H1 (cell line): ENCODE results near the gene ASXL2. TPM values are rescaled to one million over a fixed set of nuclear protein-coding genes. Genes with fewer than 3 reads are reported as not detected.

Source experiments
- CTCF ChIA-PET: fragments of 300-600 bp; sonication (Branson Sonifier 250); formaldehyde crosslinking; loops from one replicate; lab custom pipeline; 2021; ENCODE audit not compliant: partially characterized antibody; lab: Charles Lee
- POLR2A ChIA-PET: fragments of 300-600 bp; sonication (Branson Sonifier 250); formaldehyde crosslinking; loops from one replicate; lab custom pipeline; 2021; ENCODE audit warnings: inconsistent platforms; ENCODE audit not compliant: partially characterized antibody; lab: Charles Lee
- DNase-seq, 2 experiments: peaks; one replicate each; pipeline versions ENCODE4 v3.0.0 to v3.0.0-alpha.2; 2010 to 2022; ENCODE audit warnings: low spot score in 2 of 2, low read depth in 1 of 2, mixed read lengths in 1 of 2
- FAIRE-seq: peaks from 2 replicates; lab custom pipeline; 2011; peaks lifted over from hg19 to GRCh38; lab: Jason Lieb, UNC
- H2AFZ ChIP-seq: 2 replicates; pipeline ENCODE4 v1.8.1; 2012; ENCODE audit warnings: low read length, inconsistent platforms
- H2AK5ac ChIP-seq: 2 replicates; pipeline ENCODE4 v1.6.1; 2013; ENCODE audit warnings: low read depth, low read length
- H2BK120ac ChIP-seq: replicated peaks from 2 replicates; pipeline ENCODE3; 2013; ENCODE audit warnings: low read depth, low read length, inconsistent platforms
- H2BK12ac ChIP-seq: 2 replicates; pipeline ENCODE4 v1.6.1; 2013; ENCODE audit warnings: low read depth, low read length
- H2BK15ac ChIP-seq: 2 replicates; pipeline ENCODE4 v1.6.1; 2013; ENCODE audit warnings: low read length
- H2BK20ac ChIP-seq: 2 replicates; pipeline ENCODE4 v1.6.1; 2013; ENCODE audit warnings: low read length
- H2BK5ac ChIP-seq: 2 replicates; pipeline ENCODE4 v1.6.1; 2013; ENCODE audit warnings: low read depth, low read length
- H3K14ac ChIP-seq: 2 replicates; pipeline ENCODE4 v1.6.1; 2013; ENCODE audit warnings: inconsistent platforms; ENCODE audit not compliant: insufficient read length
- H3K18ac ChIP-seq: 2 replicates; pipeline ENCODE4 v1.6.1; 2013; ENCODE audit warnings: low read length; ENCODE audit errors: extremely low read depth
- H3K23ac ChIP-seq: 2 replicates; pipeline ENCODE4 v1.6.1; 2013; ENCODE audit warnings: inconsistent platforms; ENCODE audit not compliant: insufficient read length
- H3K23me2 ChIP-seq: 2 replicates; pipeline ENCODE4 v1.6.1; 2013; ENCODE audit warnings: low read depth, low read length
- H3K27ac ChIP-seq: 2 replicates; pipeline ENCODE4 v1.6.1; 2011; ENCODE audit warnings: low read depth, low read length, inconsistent platforms
- H3K27me3 ChIP-seq, 4 experiments: replicated peaks in 1 of 4; 1 replicate in 1 of 4; 2 replicates in 3 of 4; pipeline versions ENCODE4 v1.6.1 to v1.8.1; 2011 to 2013; ENCODE audit warnings: low read length in 3 of 4, mild to moderate bottlenecking in 3 of 4, inconsistent platforms in 2 of 4, mixed read lengths in 2 of 4, moderate library complexity in 1 of 4; ENCODE audit not compliant: control insufficient read depth in 3 of 4, insufficient read depth in 3 of 4; ENCODE audit errors: extremely low read depth in 1 of 4
- H3K36me3 ChIP-seq, 4 experiments: 2 replicates each; pipeline versions ENCODE4 v1.6.1 to v1.8.1; 2011 to 2013; ENCODE audit warnings: mild to moderate bottlenecking in 4 of 4, low read length in 3 of 4, moderate library complexity in 2 of 4, control low read depth in 1 of 4, inconsistent platforms in 1 of 4; ENCODE audit not compliant: insufficient read depth in 4 of 4, control insufficient read depth in 2 of 4
- H3K4ac ChIP-seq: replicated peaks from 2 replicates; pipeline ENCODE3; 2013; ENCODE audit warnings: low read length, low read depth, mixed read lengths, inconsistent platforms; ENCODE audit not compliant: insufficient read length
- H3K4me1 ChIP-seq, 4 experiments: replicated peaks in 1 of 4; 1 replicate in 1 of 4; 2 replicates in 3 of 4; pipeline versions ENCODE4 v1.6.1 to v1.8.1; 2011 to 2013; ENCODE audit warnings: low read length in 3 of 4, inconsistent platforms in 2 of 4, mixed read lengths in 1 of 4; ENCODE audit not compliant: insufficient read depth in 4 of 4, control insufficient read depth in 3 of 4
- H3K4me2 ChIP-seq, 2 experiments: 2 replicates each; pipeline versions ENCODE4 v1.6.1 to v1.8.1; 2011 to 2013; ENCODE audit warnings: low read depth in 2 of 2, low read length in 2 of 2, control low read depth in 1 of 2, inconsistent platforms in 1 of 2, mild to moderate bottlenecking in 1 of 2; ENCODE audit not compliant: insufficient read depth in 1 of 2
- H3K4me3 ChIP-seq, 4 experiments: fragments of 200-600, 300-600 bp in 1 of 4; sonication (generic), shearing (Covaris generic), sonication (Bioruptor Twin) in 1 of 4; 2 replicates each; pipeline versions ENCODE4 v1.5.1 to v1.8.1; 2011 to 2016; ENCODE audit warnings: low read length in 4 of 4, low read depth in 3 of 4, control low read depth in 2 of 4, inconsistent platforms in 2 of 4, mild to moderate bottlenecking in 2 of 4, mixed read lengths in 1 of 4, moderate library complexity in 1 of 4; ENCODE audit not compliant: insufficient read depth in 2 of 4; ENCODE audit errors: extremely low read depth in 1 of 4
- H3K56ac ChIP-seq: replicated peaks from 2 replicates; pipeline ENCODE3; 2013; ENCODE audit warnings: low read depth, mild to moderate bottlenecking, mixed read lengths, low read length, inconsistent platforms; ENCODE audit not compliant: insufficient read length
- H3K79me1 ChIP-seq: 2 replicates; pipeline ENCODE4 v1.6.1; 2013; ENCODE audit warnings: low read depth, low read length, control low read depth
- H3K79me2 ChIP-seq, 2 experiments: 2 replicates each; pipeline versions ENCODE4 v1.6.1 to v1.8.1; 2012 to 2013; ENCODE audit warnings: low read length in 2 of 2, mild to moderate bottlenecking in 2 of 2, inconsistent platforms in 1 of 2; ENCODE audit not compliant: insufficient read depth in 2 of 2, control insufficient read depth in 1 of 2
- H3K9ac ChIP-seq, 4 experiments: replicated peaks in 1 of 4; 1 replicate in 1 of 4; 2 replicates in 3 of 4; pipeline versions ENCODE4 v1.6.1 to v1.8.1; 2011 to 2013; ENCODE audit warnings: low read depth in 3 of 4, low read length in 3 of 4, control low read depth in 2 of 4, mild to moderate bottlenecking in 2 of 4, moderate library complexity in 2 of 4, inconsistent platforms in 1 of 4; ENCODE audit errors: extremely low read depth in 1 of 4
- H3K9me3 ChIP-seq, 2 experiments: 2 replicates each; pipeline versions ENCODE4 v1.6.1 to v1.8.1; 2012 to 2013; ENCODE audit warnings: mild to moderate bottlenecking in 2 of 2, moderate library complexity in 2 of 2, control low read depth in 1 of 2, inconsistent platforms in 1 of 2, low read depth in 1 of 2, low read length in 1 of 2, mixed read lengths in 1 of 2; ENCODE audit not compliant: insufficient read depth in 2 of 2
- H4K20me1 ChIP-seq, 2 experiments: replicated peaks in 1 of 2; 2 replicates each; pipeline versions ENCODE3 to v1.8.1; 2011 to 2013; ENCODE audit warnings: inconsistent platforms in 2 of 2, low read length in 2 of 2, mild to moderate bottlenecking in 1 of 2; ENCODE audit not compliant: insufficient read depth in 2 of 2, control insufficient read depth in 1 of 2
- H4K5ac ChIP-seq: 2 replicates; pipeline ENCODE4 v1.6.1; 2013; ENCODE audit warnings: low read length, low read depth, mixed read lengths, inconsistent platforms; ENCODE audit not compliant: insufficient read length
- H4K8ac ChIP-seq: 2 replicates; pipeline ENCODE4 v1.8.0; 2013; ENCODE audit warnings: mild to moderate bottlenecking, moderate library complexity, low read length, inconsistent platforms; ENCODE audit not compliant: insufficient read depth; ENCODE audit errors: extremely low read depth
- H4K91ac ChIP-seq: replicated peaks from 2 replicates; pipeline ENCODE3; 2013; ENCODE audit warnings: low read length, mixed read lengths, inconsistent platforms; ENCODE audit not compliant: insufficient read length
- BCL11A ChIP-seq, 2 experiments: IDR thresholded peaks; one replicate each; pipeline ENCODE4 v1.6.1; 2011; ENCODE audit warnings: low read depth in 2 of 2, low read length in 2 of 2, mild to moderate bottlenecking in 2 of 2
- EGR1 ChIP-seq: IDR thresholded peaks from 2 replicates; pipeline ENCODE4 v1.6.1; 2011; ENCODE audit warnings: low read depth, low read length, borderline replicate concordance
- JUN ChIP-seq: IDR thresholded peaks from 2 replicates; pipeline ENCODE4 v1.6.1; 2011; ENCODE audit warnings: low read depth, mild to moderate bottlenecking, improper control_type of control experiment, low read length
- KDM5A ChIP-seq: fragments of 200-600 bp; IDR thresholded peaks from 2 replicates; pipeline ENCODE4 v1.7.1; 2012; ENCODE audit warnings: mild to moderate bottlenecking, low read length, inconsistent platforms, mixed read lengths
- POU5F1 ChIP-seq: IDR thresholded peaks from 2 replicates; pipeline ENCODE4 v1.6.1; 2011; ENCODE audit warnings: low read depth, mild to moderate bottlenecking, low read length, moderate library complexity
- RAD21 ChIP-seq, 2 experiments: IDR thresholded peaks in 1 of 2; conservative IDR thresholded peaks in 1 of 2; 2 replicates each; pipeline ENCODE4 v1.6.1; 2011; ENCODE audit warnings: low read depth in 2 of 2, low read length in 2 of 2, improper control_type of control experiment in 1 of 2, inconsistent platforms in 1 of 2, mild to moderate bottlenecking in 1 of 2, moderate library complexity in 1 of 2
- RXRA ChIP-seq: IDR thresholded peaks from 2 replicates; pipeline ENCODE4 v1.6.1; 2011; ENCODE audit warnings: low read depth, mild to moderate bottlenecking, low read length, moderate library complexity; ENCODE audit not compliant: insufficient read depth
- SIX5 ChIP-seq: IDR thresholded peaks from 2 replicates; pipeline ENCODE4 v1.6.1; 2011; ENCODE audit warnings: mild to moderate bottlenecking, low read depth, low read length
- SP1 ChIP-seq: IDR thresholded peaks from 2 replicates; pipeline ENCODE4 v1.6.1; 2011; ENCODE audit warnings: low read depth, low read length
- TAF1 ChIP-seq: IDR thresholded peaks from 2 replicates; pipeline ENCODE4 v1.6.1; 2011; ENCODE audit warnings: mild to moderate bottlenecking, low read depth, low read length
- TCF12 ChIP-seq: IDR thresholded peaks from 2 replicates; pipeline ENCODE4 v1.6.1; 2011; ENCODE audit warnings: low read depth, mild to moderate bottlenecking, low read length
- WGBS, 2 experiments: shearing (Covaris generic) in 1 of 2; methylation state at CpG; one replicate each; pipeline versions ENCODE4 v1.1.6 to v1.1.7; 2013 to 2015; ENCODE audit warnings: low lambda C conversion rate in 2 of 2, mixed read lengths in 2 of 2, inconsistent platforms in 1 of 2, low coverage in 1 of 2, missing lambda C conversion rate in 1 of 2; ENCODE audit not compliant: insufficient replicate concordance in 2 of 2, insufficient coverage in 1 of 2, insufficient read length in 1 of 2; ENCODE audit errors: extremely low coverage in 1 of 2, missing lambda C conversion rate in 1 of 2; 5-methylcytosine and 5-hydroxymethylcytosine counted together
- polyA plus RNA-seq, 7 experiments: library from polyadenylated mRNA; depleted of rRNA in 3 of 7; stranded (reverse) in 5 of 7; unstranded in 2 of 7; fragments of >200 nt in 5 of 7; fragments of 200-250 nt in 2 of 7; gene quantifications; 1 replicate in 5 of 7; 2 replicates in 1 of 7; 4 replicates in 1 of 7; pipeline versions ENCODE4 v1.2.1 to v1.2.3, GENCODE V29; 2011 to 2013; ENCODE audit warnings: missing spikeins in 2 of 7, mixed read lengths in 2 of 7
- total RNA-seq: library from RNA; stranded (reverse); fragmentation: NEBNext Ultra II Directional; extraction: Animal tissue kit (Norgen Biotek cat#: 25700); gene quantifications from 2 replicates; pipeline ENCODE4 v1.2.1, GENCODE V29; 2021
- TF ChIP-seq, protein P1 (sequence below): IDR thresholded peaks from 2 replicates; pipeline ENCODE4 v1.6.1; 2012; ENCODE audit warnings: low read length, inconsistent platforms
- TF ChIP-seq, protein P2 (sequence below): IDR thresholded peaks from 2 replicates; pipeline ENCODE4 v1.6.1; 2012; ENCODE audit warnings: inconsistent platforms

ASXL2 gene
- total and polyA plus RNA-seq, 2 of the 8 experiments (the other 6 are each of a cell fraction or from before 2014, with no cell fraction given): 7.2 to 41.3 TPM

DNA sequence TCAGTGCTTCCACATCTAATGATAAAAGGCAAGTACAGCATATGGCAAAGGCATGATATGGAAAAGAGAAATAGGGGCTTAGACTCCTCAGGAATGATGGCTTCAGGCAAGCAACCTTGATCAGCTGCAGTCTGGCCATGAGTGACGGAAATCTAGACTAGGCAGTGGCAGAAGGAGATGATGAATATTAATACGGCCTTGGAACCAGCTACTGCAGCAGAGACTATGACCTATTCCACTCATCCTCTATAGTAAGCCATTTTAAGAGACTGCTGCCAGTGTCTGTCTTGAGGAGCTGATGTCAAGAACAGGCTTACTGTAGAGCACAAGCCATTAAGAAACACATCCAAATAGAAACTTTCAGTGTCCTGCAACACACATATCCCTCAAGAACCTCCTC, 23.7 kb downstream of the ASXL2 start:
- Histone ChIP-seq H4K5ac (no peak overlapping the region), H3K4ac (no peak overlapping the region), H3K27me3 (no peaks in the 10 kb centered on the region), H4K20me1 (peaks cover 4 to 8% of the 10 kb centered on the region in 2 experiments), H4K8ac (no peak overlapping the region), H4K91ac (no peak overlapping the region), H3K4me3 (no peak overlapping the region), H3K4me2 (no peak overlapping the region), H2AFZ (no peak overlapping the region), H2BK12ac (no peak overlapping the region), H3K18ac (no peak overlapping the region), H3K79me2 (peaks cover 0 to 70% of the 10 kb centered on the region in 2 experiments; a peak in 2 of 4 replicates), H3K14ac (no peak overlapping the region), H2BK120ac (no peak overlapping the region), H3K36me3 (no peaks in the 10 kb centered on the region), H3K23me2 (no peaks in the 10 kb centered on the region), H3K23ac (no peak overlapping the region), H2BK20ac (no peak overlapping the region), H2AK5ac (no peak overlapping the region), H3K27ac (no peak overlapping the region), H3K4me1 (peaks cover 0 to 4% (median 3%) of the 10 kb centered on the region in 4 experiments; a peak in 3 of 7 replicates), H3K9ac (no peak overlapping the region), H2BK5ac (no peak overlapping the region), H3K79me1 (peaks cover 9% of the 10 kb centered on the region), H3K56ac (no peak overlapping the region), H2BK15ac (no peak overlapping the region), H3K9me3 (no peaks in the 10 kb centered on the region)
- CTCF ChIA-PET: interaction anchor here (1.2 to 6.3 kb wide), 9 partner anchors 11 to 293 kb away, joined by 3 to 85 read pairs (median 23); no protein-coding TSS in a partner anchor
- DNase-seq (no peak), FAIRE-seq (no peak)
- POLR2A ChIA-PET: interaction anchor here (1.0 to 1.8 kb wide), 3 partner anchors 24 to 279 kb away, joined by 3 to 4 read pairs (median 4); partner anchors contain the start of gene ASXL2
- 94% methylated on average over 2 of the region's 2 CpGs; no CpG with 5 or more reads in 1 of the 2 experiments for WGBS, 2 experiments
- no peak for TF ChIP-seq POU5F1
- no peak for TF ChIP-seq BCL11A (IDR thresholded peaks at IDR 0.05; ENCODE audit: low read depth in 2 of 2, low read length in 2 of 2)
- TF ChIP-seq TAF1: no peak
- no peak for TF ChIP-seq KDM5A
- no peak for TF ChIP-seq EGR1
- no peak for TF ChIP-seq RAD21 (IDR thresholded peaks at IDR 0.05 in 1 of 2, conservative IDR thresholded peaks at IDR 0.05 in 1 of 2; ENCODE audit: low read depth in 2 of 2, low read length in 2 of 2)
- no peak for TF ChIP-seq RXRA
- no peak for TF ChIP-seq SIX5
- TF ChIP-seq, protein P1, sequence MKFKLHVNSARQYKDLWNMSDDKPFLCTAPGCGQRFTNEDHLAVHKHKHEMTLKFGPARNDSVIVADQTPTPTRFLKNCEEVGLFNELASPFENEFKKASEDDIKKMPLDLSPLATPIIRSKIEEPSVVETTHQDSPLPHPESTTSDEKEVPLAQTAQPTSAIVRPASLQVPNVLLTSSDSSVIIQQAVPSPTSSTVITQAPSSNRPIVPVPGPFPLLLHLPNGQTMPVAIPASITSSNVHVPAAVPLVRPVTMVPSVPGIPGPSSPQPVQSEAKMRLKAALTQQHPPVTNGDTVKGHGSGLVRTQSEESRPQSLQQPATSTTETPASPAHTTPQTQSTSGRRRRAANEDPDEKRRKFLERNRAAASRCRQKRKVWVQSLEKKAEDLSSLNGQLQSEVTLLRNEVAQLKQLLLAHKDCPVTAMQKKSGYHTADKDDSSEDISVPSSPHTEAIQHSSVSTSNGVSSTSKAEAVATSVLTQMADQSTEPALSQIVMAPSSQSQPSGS: no peak
- TF ChIP-seq JUN: no peak
- TF ChIP-seq SP1: no peak
- TF ChIP-seq, protein P2, sequence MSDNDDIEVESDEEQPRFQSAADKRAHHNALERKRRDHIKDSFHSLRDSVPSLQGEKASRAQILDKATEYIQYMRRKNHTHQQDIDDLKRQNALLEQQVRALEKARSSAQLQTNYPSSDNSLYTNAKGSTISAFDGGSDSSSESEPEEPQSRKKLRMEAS: no peak
- TF ChIP-seq TCF12: no peak
